HCT116 (cell line): Measurements from ENCODE around the gene MOK. TPM values are rescaled to one million over a fixed set of nuclear protein-coding genes. Genes with fewer than 3 reads are reported as not detected.

Experiments
- ATAC-seq: fragments of 200-7000 bp; cut with Tn5 transposase; 2 replicates; pipeline ENCODE4 v1.9.1; 2020; ENCODE audit warnings: mild to moderate bottlenecking, moderate library complexity
- BruUV-seq: library from RNA; stranded (reverse); fragments of 400-500 nt; replicated peaks from 2 replicates; lab custom pipeline; 2021; lab: Mats Ljungman, UMichigan
- CTCF ChIA-PET: fragments of 300-600 bp; sonication (Branson Sonifier 250); formaldehyde crosslinking; loops from one replicate; lab custom pipeline; 2021; ENCODE audit warnings: antibody characterized with exemption; lab: Charles Lee
- POLR2A ChIA-PET: fragments of 300-600, 350-600 bp; sonication (Branson Sonifier 250); formaldehyde crosslinking; loops from one replicate; lab custom pipeline; 2021; ENCODE audit warnings: antibody characterized with exemption; lab: Charles Lee
- RAD21 ChIA-PET, 2 experiments: fragments of 300-600 bp; sonication (Branson Sonifier 250); formaldehyde crosslinking; loops; one replicate each; lab custom pipeline; 2023; ENCODE audit warnings: low total read pairs in 2 of 2; ENCODE audit not compliant: uncharacterized antibody in 2 of 2, unreplicated experiment in 2 of 2, low non-redundant PET in 1 of 2; lab: Charles Lee
- DNase-seq: peaks from one replicate; pipeline ENCODE4 v3.0.0-alpha.2; 2010; ENCODE audit warnings: low read depth, low spot score
- H2AFZ ChIP-seq: fragments of 200-600 bp; shearing (Covaris generic), sonication (generic); 2 replicates; pipeline ENCODE4 v1.6.1; 2017; ENCODE audit warnings: low read depth, mixed run types, mixed read lengths, antibody characterized with exemption, low read length; ENCODE audit not compliant: poor library complexity, severe bottlenecking
- H3K27ac ChIP-seq: 2 replicates; pipeline ENCODE4 v1.5.1; 2012; ENCODE audit warnings: low read depth, low read length
- H3K27me3 ChIP-seq: fragments of 200-600 bp; sonication (generic); 2 replicates; pipeline ENCODE4 v1.6.1; 2016; ENCODE audit warnings: mixed run types, low read length, mixed read lengths; ENCODE audit not compliant: insufficient read depth
- H3K36me3 ChIP-seq, 2 experiments: fragments of 200-500 bp in 1 of 2; fragments of 200-600 bp in 1 of 2; sonication (Bioruptor generic) in 1 of 2; sonication (generic) in 1 of 2; 2 replicates each; pipeline versions ENCODE4 v1.5.1 to v1.6.1; 2014 to 2016; ENCODE audit warnings: low read length in 2 of 2, inconsistent platforms in 1 of 2, mixed read lengths in 1 of 2, mixed run types in 1 of 2; ENCODE audit not compliant: insufficient read depth in 2 of 2, control insufficient read depth in 1 of 2
- H3K4me1 ChIP-seq, 2 experiments: fragments of 200-600 bp in 1 of 2; sonication (generic) in 1 of 2; 2 replicates each; pipeline versions ENCODE4 v1.5.1 to v1.6.1; 2012 to 2017; ENCODE audit warnings: low read length in 2 of 2, inconsistent platforms in 1 of 2, mild to moderate bottlenecking in 1 of 2, mixed read lengths in 1 of 2, mixed run types in 1 of 2, moderate library complexity in 1 of 2; ENCODE audit not compliant: insufficient read depth in 2 of 2, control insufficient read depth in 1 of 2
- H3K4me2 ChIP-seq: fragments of 200-600 bp; sonication (generic); 2 replicates; pipeline ENCODE4 v1.6.1; 2017; ENCODE audit warnings: mixed run types, low read length, mixed read lengths
- H3K4me3 ChIP-seq, 2 experiments: fragments of 200-600 bp in 1 of 2; sonication (generic) in 1 of 2; replicated peaks in 1 of 2; 2 replicates each; pipeline ENCODE4 v1.5.1; 2011 to 2016; ENCODE audit warnings: low read length in 2 of 2, control low read depth in 1 of 2, low read depth in 1 of 2, mild to moderate bottlenecking in 1 of 2, mixed read lengths in 1 of 2, mixed run types in 1 of 2
- H3K79me2 ChIP-seq: fragments of 200-600 bp; sonication (generic); 2 replicates; pipeline ENCODE4 v1.6.1; 2017; ENCODE audit warnings: mild to moderate bottlenecking, mixed run types, low read length, moderate library complexity, mixed read lengths; ENCODE audit not compliant: insufficient read depth
- H3K9ac ChIP-seq: fragments of 200-600 bp; sonication (generic); 2 replicates; pipeline ENCODE4 v1.6.1; 2016; ENCODE audit warnings: low read length, mixed read lengths
- H3K9me2 ChIP-seq: fragments of 200-600 bp; sonication (generic), shearing (Covaris generic); 2 replicates; pipeline ENCODE4 v1.6.1; 2017; ENCODE audit warnings: mixed run types, mild to moderate bottlenecking, moderate library complexity; ENCODE audit not compliant: insufficient read depth
- H3K9me3 ChIP-seq, 2 experiments: fragments of 200-500 bp in 1 of 2; fragments of 200-600 bp in 1 of 2; sonication (Bioruptor generic) in 1 of 2; sonication (generic) in 1 of 2; 2 replicates each; pipeline ENCODE4 v1.6.1; 2014 to 2017; ENCODE audit warnings: low read length in 2 of 2, mixed read lengths in 2 of 2, inconsistent platforms in 1 of 2, low read depth in 1 of 2, mild to moderate bottlenecking in 1 of 2, mixed run types in 1 of 2, moderate library complexity in 1 of 2; ENCODE audit not compliant: control insufficient read depth in 1 of 2, insufficient read depth in 1 of 2
- H4K20me1 ChIP-seq: fragments of 200-600 bp; sonication (generic), shearing (Covaris generic); 2 replicates; pipeline ENCODE4 v1.6.1; 2017; ENCODE audit warnings: mixed run types, mild to moderate bottlenecking, moderate library complexity; ENCODE audit not compliant: insufficient read depth
- EGR1 ChIP-seq: IDR thresholded peaks from 2 replicates; pipeline ENCODE4 v1.6.1; 2012; ENCODE audit warnings: low read depth
- EZH2 ChIP-seq: fragments of 200-600 bp; sonication (generic); IDR thresholded peaks from 2 replicates; pipeline ENCODE4 v1.6.1; 2017; ENCODE audit warnings: antibody characterized with exemption, mixed run types
- FOSL1 ChIP-seq: IDR thresholded peaks from 2 replicates; pipeline ENCODE4 v1.6.1; 2012; ENCODE audit warnings: low read depth
- POLR2A ChIP-seq: IDR thresholded peaks from 2 replicates; pipeline ENCODE4 v1.7.0; 2011; ENCODE audit warnings: borderline replicate concordance; ENCODE audit not compliant: insufficient read depth, insufficient read length; ENCODE audit errors: extremely low read depth
- POLR2AphosphoS5 ChIP-seq: IDR thresholded peaks from 2 replicates; pipeline ENCODE4 v1.6.1; 2011; ENCODE audit warnings: mild to moderate bottlenecking, low read depth, low read length, moderate library complexity
- SIN3A ChIP-seq: IDR thresholded peaks from 2 replicates; pipeline ENCODE4 v1.6.1; 2012; ENCODE audit warnings: low read depth
- SP1 ChIP-seq: IDR thresholded peaks from 2 replicates; pipeline ENCODE4 v1.6.1; 2012; ENCODE audit warnings: low read depth
- SRF ChIP-seq: IDR thresholded peaks from 2 replicates; pipeline ENCODE4 v1.6.1; 2012; ENCODE audit warnings: low read depth
- TCF7L2 ChIP-seq: IDR thresholded peaks from 2 replicates; pipeline ENCODE4 v1.7.0; 2011; ENCODE audit warnings: borderline replicate concordance, inconsistent platforms; ENCODE audit not compliant: insufficient read depth, insufficient read length; ENCODE audit errors: extremely low read depth
- ZFX ChIP-seq: fragments of 450-650 bp; IDR thresholded peaks from 2 replicates; pipeline ENCODE4 v1.6.1; 2017
- intact Hi-C: fragments of 100-400 bp; cut with micrococcal nuclease; formaldehyde crosslinking; loops from 2 replicates; pipeline ENCODE4 v1.10.0; 2022
- total RNA-seq: library from RNA; stranded (reverse); gene quantifications from one replicate; pipeline ENCODE4 v1.2.1, GENCODE V29; 2021; ENCODE audit not compliant: unreplicated experiment
- TF ChIP-seq, protein P1 (sequence below): IDR thresholded peaks from 2 replicates; pipeline ENCODE4 v1.6.1; 2012
- TF ChIP-seq, protein P2 (sequence below): IDR thresholded peaks from 2 replicates; pipeline ENCODE4 v1.6.1; 2011; ENCODE audit warnings: mild to moderate bottlenecking, low read length, moderate library complexity; ENCODE audit not compliant: insufficient replicate concordance; ENCODE audit errors: extremely low read depth
- TF ChIP-seq, protein P3 (sequence below): IDR thresholded peaks from 2 replicates; pipeline ENCODE4 v1.6.1; 2012; ENCODE audit warnings: low read depth
- TF ChIP-seq, protein P4 (sequence below), 3 experiments: fragments of 200-600 bp in 1 of 3; sonication (generic) in 1 of 3; IDR thresholded peaks in 2 of 3; conservative IDR thresholded peaks in 1 of 3; 2 replicates each; pipeline ENCODE4 v1.5.1; 2012 to 2017; ENCODE audit warnings: low read depth in 2 of 3, low read length in 2 of 3, antibody characterized with exemption in 1 of 3, borderline replicate concordance in 1 of 3, control low read depth in 1 of 3, mild to moderate bottlenecking in 1 of 3, mixed read lengths in 1 of 3, mixed run types in 1 of 3, moderate library complexity in 1 of 3; ENCODE audit not compliant: insufficient read depth in 1 of 3

The MOK gene
- total RNA-seq, 1 experiment from 2014 or later, result 9.4 TPM

DNA sequence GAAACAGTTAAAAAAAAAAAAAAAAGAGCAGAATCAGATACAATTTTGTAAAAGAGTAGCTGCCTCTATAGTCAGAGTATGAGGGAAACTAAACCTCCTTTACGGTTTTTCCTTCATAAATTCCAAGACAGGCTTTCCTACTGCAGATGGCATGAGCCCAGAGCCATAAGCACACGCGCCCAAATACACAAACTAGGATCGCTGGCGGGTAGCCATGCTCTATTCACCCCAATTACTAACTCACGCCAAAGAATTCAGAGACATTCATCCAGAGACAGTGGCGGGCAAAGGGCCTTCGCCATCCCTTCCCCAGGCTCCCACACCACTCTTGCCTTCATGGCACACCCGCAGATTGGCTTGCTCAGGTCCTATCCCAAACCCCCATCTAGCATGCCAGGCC, 48.2 kb downstream of the MOK start:
- BruUV-seq, result no TSS peak
- H3K4me1 ChIP-seq, result peaks cover 0 to 4% of the 10 kb centered on the region in 2 experiments; a peak in 1 of 4 replicates
- H3K9me2 ChIP-seq, result no peaks in the 10 kb centered on the region
- RAD21 ChIA-PET, result no interaction called here
- H3K9ac ChIP-seq, result no peak overlapping the region
- CTCF ChIA-PET, result no interaction called here
- no peak overlapping the region for H3K4me3 ChIP-seq
- no peaks in the 10 kb centered on the region for H3K27me3 ChIP-seq
- no peaks in the 10 kb centered on the region for H3K36me3 ChIP-seq
- no peaks in the 10 kb centered on the region for H3K79me2 ChIP-seq
- no peaks in the 10 kb centered on the region for H3K9me3 ChIP-seq
- H3K27ac ChIP-seq, result no peak overlapping the region
- no peaks in the 10 kb centered on the region for H4K20me1 ChIP-seq
- no peak for DNase-seq
- no peak overlapping the region for H3K4me2 ChIP-seq
- intact Hi-C loops, result no loop called here
- POLR2A ChIA-PET, result no interaction called here
- no peak for ATAC-seq
- H2AFZ ChIP-seq, result no peak overlapping the region
- no peak for TF ChIP-seq FOSL1
- no peak for TF ChIP-seq SRF
- TF ChIP-seq SP1, result no peak
- no peak for TF ChIP-seq ZFX
- TF ChIP-seq, protein P1, sequence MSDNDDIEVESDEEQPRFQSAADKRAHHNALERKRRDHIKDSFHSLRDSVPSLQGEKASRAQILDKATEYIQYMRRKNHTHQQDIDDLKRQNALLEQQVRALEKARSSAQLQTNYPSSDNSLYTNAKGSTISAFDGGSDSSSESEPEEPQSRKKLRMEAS, result no peak
- TF ChIP-seq EZH2, result no peak
- TF ChIP-seq POLR2A, result no peak
- TF ChIP-seq, protein P2, sequence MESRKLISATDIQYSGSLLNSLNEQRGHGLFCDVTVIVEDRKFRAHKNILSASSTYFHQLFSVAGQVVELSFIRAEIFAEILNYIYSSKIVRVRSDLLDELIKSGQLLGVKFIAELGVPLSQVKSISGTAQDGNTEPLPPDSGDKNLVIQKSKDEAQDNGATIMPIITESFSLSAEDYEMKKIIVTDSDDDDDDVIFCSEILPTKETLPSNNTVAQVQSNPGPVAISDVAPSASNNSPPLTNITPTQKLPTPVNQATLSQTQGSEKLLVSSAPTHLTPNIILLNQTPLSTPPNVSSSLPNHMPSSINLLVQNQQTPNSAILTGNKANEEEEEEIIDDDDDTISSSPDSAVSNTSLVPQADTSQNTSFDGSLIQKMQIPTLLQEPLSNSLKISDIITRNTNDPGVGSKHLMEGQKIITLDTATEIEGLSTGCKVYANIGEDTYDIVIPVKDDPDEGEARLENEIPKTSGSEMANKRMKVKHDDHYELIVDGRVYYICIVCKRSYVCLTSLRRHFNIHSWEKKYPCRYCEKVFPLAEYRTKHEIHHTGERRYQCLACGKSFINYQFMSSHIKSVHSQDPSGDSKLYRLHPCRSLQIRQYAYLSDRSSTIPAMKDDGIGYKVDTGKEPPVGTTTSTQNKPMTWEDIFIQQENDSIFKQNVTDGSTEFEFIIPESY, result no peak
- no peak for TF ChIP-seq TCF7L2
- TF ChIP-seq EGR1, result no peak
- TF ChIP-seq, protein P3, sequence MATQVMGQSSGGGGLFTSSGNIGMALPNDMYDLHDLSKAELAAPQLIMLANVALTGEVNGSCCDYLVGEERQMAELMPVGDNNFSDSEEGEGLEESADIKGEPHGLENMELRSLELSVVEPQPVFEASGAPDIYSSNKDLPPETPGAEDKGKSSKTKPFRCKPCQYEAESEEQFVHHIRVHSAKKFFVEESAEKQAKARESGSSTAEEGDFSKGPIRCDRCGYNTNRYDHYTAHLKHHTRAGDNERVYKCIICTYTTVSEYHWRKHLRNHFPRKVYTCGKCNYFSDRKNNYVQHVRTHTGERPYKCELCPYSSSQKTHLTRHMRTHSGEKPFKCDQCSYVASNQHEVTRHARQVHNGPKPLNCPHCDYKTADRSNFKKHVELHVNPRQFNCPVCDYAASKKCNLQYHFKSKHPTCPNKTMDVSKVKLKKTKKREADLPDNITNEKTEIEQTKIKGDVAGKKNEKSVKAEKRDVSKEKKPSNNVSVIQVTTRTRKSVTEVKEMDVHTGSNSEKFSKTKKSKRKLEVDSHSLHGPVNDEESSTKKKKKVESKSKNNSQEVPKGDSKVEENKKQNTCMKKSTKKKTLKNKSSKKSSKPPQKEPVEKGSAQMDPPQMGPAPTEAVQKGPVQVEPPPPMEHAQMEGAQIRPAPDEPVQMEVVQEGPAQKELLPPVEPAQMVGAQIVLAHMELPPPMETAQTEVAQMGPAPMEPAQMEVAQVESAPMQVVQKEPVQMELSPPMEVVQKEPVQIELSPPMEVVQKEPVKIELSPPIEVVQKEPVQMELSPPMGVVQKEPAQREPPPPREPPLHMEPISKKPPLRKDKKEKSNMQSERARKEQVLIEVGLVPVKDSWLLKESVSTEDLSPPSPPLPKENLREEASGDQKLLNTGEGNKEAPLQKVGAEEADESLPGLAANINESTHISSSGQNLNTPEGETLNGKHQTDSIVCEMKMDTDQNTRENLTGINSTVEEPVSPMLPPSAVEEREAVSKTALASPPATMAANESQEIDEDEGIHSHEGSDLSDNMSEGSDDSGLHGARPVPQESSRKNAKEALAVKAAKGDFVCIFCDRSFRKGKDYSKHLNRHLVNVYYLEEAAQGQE, result no peak
- TF ChIP-seq SIN3A, result no peak
- no peak for TF ChIP-seq POLR2AphosphoS5
- TF ChIP-seq, protein P4, sequence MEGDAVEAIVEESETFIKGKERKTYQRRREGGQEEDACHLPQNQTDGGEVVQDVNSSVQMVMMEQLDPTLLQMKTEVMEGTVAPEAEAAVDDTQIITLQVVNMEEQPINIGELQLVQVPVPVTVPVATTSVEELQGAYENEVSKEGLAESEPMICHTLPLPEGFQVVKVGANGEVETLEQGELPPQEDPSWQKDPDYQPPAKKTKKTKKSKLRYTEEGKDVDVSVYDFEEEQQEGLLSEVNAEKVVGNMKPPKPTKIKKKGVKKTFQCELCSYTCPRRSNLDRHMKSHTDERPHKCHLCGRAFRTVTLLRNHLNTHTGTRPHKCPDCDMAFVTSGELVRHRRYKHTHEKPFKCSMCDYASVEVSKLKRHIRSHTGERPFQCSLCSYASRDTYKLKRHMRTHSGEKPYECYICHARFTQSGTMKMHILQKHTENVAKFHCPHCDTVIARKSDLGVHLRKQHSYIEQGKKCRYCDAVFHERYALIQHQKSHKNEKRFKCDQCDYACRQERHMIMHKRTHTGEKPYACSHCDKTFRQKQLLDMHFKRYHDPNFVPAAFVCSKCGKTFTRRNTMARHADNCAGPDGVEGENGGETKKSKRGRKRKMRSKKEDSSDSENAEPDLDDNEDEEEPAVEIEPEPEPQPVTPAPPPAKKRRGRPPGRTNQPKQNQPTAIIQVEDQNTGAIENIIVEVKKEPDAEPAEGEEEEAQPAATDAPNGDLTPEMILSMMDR (IDR thresholded peaks at IDR 0.05 in 2 of 3, conservative IDR thresholded peaks at IDR 0.05 in 1 of 3; ENCODE audit: borderline replicate concordance in 1 of 3, insufficient read depth in 1 of 3, low read depth in 2 of 3, low read length in 2 of 3), result no peak
